Measurements from ENCODE around the gene TTYH2.
"Not testable (repeated sequence)": the region's sequence is repeated elsewhere in the genome, so short reads cannot be mapped to it uniquely, and the experiment has no call there.

TTYH2 gene, protein sequence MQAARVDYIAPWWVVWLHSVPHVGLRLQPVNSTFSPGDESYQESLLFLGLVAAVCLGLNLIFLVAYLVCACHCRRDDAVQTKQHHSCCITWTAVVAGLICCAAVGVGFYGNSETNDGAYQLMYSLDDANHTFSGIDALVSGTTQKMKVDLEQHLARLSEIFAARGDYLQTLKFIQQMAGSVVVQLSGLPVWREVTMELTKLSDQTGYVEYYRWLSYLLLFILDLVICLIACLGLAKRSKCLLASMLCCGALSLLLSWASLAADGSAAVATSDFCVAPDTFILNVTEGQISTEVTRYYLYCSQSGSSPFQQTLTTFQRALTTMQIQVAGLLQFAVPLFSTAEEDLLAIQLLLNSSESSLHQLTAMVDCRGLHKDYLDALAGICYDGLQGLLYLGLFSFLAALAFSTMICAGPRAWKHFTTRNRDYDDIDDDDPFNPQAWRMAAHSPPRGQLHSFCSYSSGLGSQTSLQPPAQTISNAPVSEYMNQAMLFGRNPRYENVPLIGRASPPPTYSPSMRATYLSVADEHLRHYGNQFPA

DNA sequence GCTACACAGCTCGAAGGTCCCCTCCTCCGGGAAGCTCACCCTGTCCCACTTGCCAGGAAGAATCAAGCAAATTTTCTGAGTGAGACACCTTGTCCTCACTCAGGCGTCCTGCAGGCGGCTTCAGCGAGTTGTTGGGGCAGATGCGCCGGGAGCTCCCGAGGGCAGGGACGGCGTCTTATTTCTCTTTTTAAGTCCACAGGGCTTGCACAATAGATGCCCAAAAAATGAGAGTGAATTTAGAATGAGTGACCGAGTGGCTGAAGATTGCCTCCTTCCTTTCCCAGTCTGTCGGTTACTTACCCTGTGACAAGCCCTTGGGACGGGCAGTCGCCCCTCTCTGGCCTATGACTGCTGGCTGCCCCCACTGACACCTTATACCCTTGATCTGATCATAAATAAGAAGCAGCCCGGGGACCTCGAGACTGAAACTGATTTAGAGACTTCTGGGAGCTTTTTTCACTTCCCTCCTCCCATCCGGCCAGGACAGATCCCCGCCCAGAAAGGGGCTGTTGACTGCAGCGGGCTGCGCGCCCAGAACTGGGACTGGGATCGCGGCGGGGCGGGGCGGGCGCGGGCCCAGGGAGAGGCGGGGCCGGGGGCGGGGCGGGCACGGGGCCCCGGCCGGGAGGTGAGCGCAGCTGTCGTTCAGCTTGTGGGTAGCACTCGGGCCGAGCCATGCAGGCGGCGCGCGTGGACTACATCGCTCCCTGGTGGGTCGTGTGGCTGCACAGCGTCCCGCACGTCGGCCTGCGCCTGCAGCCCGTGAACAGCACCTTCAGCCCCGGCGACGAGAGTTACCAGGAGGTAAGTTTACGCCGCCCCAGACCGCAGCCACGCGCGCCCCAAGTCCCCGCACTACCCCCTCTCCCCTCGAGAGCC, at the start of gene TTYH2:
Gene TTYH2 (plus strand): TSS at position 659 of the 879 bp plus-strand sequence. CDS start 17 bp downstream, at position 676.
- peak; percentile 39 to 49 (median 44) for DNase-seq

DNA sequence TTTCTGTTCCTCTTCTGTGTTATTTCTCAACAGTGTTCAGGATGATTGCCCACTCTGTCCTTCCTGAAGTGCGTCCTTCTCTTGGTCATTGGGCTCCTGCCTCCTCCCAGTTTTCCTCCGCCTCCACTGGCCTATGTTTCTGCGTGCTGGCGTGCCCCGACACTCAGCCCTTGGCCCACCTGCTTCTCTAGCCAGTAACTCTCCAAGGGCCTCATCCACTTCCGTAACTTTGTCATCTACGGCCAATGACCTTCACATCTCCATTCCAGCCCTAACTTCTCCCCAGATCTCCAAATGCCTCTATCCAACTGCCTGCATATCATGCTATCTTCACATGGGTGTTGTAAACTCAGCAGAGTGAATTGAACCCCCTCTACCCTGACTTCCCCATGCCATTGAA, 49.5 kb upstream of the TTYH2 start:
- no peak for DNase-seq

DNA sequence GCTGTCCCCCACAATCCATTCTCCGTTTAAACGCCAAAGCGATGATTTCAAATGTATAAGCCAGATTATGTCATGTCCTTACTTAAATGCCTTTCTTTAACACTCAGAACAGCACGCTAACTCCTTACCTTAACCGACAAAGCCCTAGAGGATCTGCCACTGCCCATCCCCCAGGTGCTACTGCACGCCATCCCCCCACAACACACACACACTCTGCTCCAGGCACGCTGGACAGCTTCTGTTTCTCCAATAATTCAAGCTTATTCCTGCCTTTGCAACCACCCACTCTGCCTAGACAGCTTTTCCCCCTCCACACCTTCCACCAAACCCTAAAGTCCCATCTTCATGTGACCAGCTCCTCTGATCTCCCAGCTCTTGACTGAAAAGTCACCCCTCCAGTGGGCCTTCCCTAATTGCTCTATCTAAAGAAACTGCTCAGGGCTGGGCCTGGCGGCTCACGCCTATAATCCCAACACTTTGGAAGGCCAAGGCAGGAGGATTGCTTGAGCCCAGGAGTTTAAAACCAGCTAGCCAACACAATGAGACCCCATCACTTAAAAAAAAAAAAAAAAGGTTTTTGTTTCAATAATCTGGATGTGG, 48.8 kb upstream of the TTYH2 start:
- DNase-seq = no peak

DNA sequence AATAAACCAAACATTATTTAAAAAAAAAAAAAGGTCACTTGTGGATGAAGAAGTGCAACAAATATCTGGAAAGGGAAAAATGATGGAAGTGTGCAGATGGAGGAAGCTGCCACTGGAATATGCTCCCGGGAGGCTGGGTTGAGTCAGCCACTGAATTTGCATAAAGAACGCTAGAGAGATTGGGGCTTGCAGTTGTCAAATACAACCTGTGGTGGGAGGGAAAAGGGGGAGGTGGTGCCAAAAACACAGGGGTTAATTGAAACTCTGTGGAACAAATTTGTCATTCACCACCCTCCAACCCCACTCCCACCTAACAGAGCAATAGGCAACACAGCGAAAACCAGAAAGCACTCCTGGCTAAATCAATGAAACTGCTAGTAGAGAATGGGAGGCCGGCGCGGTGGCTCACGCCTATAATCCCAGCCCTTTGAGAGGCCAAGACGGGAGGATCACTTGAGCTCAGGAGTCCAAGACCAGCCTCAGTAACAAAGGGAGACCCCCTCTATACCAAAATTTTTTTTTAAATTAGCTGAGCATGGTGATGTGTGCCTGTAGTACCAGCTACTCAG, 47.5 kb upstream of the TTYH2 start:
- no peak for DNase-seq

- DNase-seq = no peak
Measured at GRCh38 chr17:74170924-74171323, 42.4 kb upstream of the TTYH2 start.

DNA sequence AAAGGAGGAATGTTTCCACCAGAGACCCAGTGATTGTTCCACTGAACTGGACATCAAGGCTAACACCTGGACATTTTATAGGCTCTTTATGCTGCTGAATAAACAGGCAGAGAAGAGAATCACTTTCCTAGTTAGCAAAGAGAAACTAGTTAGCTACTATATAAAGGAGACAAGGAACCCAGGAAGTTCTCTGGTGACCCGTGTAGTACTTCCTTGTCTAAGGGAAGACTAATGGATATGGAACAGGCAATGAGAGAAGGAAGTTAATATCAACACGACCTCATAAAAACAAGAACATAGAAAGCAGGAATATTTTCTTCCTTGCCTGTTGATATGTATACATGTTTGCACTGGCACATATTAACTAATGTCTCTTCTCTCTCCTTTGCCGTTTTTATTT, 40.7 kb upstream of the TTYH2 start:
- DNase-seq = no peak

- DNase-seq = peak in 1 of 4 experiments; percentile 18
Measured at GRCh38 chr17:74176546-74177001, 36.8 kb upstream of the TTYH2 start.

- no peak for DNase-seq
Measured at GRCh38 chr17:74177018-74177450, 36.3 kb upstream of the TTYH2 start.

- DNase-seq = no peak
Measured at GRCh38 chr17:74179576-74179975, 33.8 kb upstream of the TTYH2 start.

DNA sequence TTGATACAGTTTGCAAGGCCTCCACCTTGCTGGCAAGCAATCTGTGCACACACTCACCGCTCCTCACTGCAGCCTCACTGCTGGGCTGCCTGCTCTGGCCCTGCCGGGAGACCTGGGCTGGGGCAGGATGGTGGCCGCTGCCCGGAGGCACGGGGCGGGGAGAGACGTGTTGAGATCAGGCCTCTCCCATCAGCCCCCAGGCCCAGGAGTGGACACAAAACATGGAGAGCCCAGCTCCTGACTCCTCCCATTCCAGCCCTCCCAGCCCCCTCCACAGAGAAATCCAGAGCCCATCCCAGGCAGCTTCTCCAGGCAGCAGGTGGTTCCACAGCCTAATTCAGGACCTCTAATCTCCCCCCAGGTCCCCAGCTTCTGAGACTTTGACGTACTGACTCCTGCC, 33.0 kb upstream of the TTYH2 start:
- no peak for DNase-seq

DNA sequence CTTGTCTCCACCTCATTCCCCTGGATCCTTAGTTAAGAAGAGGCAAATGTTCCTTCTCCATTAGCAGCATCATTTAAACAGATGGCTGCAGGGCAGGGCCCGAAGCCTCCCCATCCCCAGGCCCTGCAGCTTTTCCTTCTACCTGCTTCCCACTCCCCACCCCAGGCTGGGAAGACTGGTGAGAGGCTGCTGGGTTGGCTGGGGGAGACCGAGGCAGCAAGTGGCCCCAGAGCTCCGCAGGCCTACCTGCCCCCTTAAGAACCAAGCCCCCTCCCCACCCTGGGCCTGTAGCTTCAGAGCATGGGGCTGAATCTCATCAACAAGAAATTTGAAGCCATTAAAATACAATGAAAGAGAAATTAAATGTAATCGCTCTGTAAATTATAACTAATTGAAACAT, 32.0 kb upstream of the TTYH2 start:
- DNase-seq = no peak

- no peak for DNase-seq
Measured at GRCh38 chr17:74182041-74182723, 31.2 kb upstream of the TTYH2 start.

GRCh38 chr17:74183411-74183810, 30.0 kb upstream of the TTYH2 start:
- no peak for DNase-seq

DNA sequence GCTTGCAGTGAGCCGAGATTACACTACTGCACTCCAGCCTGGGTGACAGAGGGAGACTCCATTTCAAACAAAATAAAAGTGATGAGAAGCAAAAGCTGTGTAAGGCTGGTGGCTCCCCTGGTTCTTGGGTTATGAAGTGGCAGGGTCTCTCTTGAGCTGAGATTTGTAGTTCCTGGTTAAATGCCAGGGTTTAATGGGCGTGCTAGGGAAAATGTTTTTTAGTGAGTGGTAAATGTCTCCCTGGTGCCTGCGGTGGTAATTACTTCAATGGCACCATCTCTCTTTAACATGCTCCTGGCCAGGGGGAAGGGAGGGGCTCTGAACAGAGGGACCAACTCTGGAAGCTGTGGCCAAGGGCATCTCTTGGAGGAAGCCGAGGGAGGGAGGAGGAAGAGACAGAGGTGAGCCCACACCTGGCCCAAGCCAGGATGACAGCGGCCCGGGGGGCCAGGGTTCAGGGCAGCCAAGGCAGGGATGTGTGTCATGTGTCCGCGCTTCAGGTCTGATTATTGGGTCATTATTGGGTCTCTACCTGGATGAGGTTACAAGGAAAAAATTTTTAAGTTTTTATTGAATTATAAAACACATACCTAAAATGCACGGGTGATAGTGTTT, 27.7 kb upstream of the TTYH2 start:
- no peak for DNase-seq

DNA sequence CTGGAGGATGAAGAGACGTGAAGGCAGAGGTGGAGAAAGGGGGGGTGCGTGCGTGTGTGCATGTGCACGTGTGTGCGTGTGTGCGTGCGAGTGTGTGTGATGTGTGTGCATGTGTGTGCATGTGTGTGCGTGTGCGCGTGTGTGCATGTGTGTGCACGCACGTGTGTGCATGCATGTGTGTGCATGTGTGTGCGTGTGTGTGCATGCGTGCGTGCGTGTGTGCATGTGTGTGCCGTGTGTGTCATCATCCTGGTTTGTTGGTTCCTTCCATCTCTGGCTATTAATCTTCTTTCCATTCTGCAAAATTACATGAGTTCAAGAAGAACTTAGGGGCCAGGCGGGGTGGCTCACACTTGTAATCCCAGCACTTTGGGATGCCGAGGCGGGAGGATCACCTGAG, 26.9 kb upstream of the TTYH2 start:
- DNase-seq = no peak

DNA sequence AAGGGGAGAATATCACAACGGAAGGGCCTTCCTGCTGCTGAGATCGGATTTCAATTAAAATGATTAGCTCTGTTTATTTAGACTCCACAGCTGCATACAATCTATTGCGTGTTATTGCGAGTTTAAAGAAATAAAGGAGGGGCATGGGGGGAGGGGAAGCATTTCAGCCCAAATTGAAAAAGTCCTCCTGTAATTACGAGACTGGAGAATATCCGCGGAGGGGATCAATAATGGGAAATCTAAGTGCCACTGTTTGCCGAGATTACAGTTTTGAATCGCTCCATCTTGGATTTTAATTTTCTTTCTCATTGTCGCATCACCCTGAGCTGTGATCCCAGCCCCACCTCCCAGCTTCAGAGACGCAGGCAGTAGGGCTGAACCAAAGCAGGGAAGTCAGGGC, 25.6 kb upstream of the TTYH2 start:
- no peak for DNase-seq

- not testable (repeated sequence) for DNase-seq
Measured at GRCh38 chr17:74188687-74189086, 24.7 kb upstream of the TTYH2 start.

DNA sequence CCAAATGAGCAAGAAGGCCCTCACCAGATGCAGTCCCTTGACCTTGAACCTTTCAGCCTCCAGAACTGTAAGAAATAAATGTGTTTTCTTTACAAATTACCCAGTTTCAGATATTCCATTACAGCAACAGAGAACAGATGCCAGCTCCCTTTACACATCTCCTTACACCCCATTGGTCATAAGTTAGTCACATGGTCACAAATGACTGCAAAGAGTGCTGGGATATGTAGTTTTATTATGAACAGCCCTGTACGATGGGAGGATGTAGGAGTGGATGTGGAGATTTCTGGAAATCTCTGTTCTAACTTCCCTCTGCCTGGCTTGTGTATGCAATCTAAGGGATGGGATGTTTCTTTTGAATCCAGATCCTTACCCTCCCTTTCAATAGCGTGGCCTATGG, 23.2 kb upstream of the TTYH2 start:
- no peak for DNase-seq

GRCh38 chr17:74190807-74191406, 22.5 kb upstream of the TTYH2 start:
- DNase-seq = no peak

DNA sequence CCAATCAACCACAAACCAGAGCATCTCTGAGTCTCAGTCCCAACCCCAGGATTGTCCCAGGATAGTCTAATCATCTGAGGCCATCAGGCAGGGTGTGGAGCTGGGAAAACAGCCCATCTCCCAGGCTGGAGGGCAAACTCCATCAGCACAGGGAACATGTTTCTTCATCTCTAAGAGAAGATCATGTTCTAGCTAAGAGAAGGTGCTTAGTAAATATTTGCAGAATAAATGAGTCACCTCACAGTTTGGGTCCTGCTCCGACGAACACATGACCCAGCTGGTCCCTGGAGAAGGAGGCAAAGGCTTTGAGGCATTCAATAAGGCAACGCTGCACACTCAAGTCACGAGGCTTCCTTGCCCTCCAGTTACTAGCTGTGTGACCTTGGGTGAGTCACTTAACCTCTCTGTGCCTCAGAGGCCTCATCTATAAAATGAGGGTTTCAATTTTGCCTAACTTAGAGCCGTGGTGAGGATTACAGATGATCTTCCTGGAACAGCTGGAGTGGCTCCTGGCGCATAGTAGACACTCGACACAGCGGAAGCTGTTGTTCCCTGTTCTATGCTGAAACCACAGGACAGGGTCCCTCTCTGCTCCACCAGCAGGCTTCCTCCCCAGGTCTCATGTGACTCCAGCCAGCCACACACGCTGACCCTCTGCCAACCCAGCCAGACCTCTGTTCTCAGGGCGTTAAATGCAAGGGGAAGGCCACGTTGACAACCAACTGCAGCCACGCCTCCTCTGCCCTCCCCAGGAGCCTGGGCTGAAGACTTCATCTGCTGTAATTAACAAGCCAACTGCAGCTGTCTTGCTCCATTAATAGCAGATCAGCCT, 20.2 kb upstream of the TTYH2 start:
- no peak for DNase-seq
